ENCODE data around the gene WNT7A. TPM values are rescaled to one million over a fixed set of nuclear protein-coding genes. Genes with fewer than 3 reads are reported as not detected.
A peak's percentile ranks its signal among the peaks of the same experiment; 100 is the strongest.

The WNT7A gene
- total and polyA plus RNA-seq, 4 donors, result 1.7 to 4.8 (median 2.0) TPM

GRCh38 chr3:13815088-13815683 lies 64.7 kb downstream of the WNT7A start:
- ATAC-seq (ENCODE audit: insufficient read depth, low FRiP score), result no peak
- 92 to 94% methylated on average over 3 of the region's 3 CpGs for WGBS, 2 donors
- Histone ChIP-seq H3K9ac (ENCODE audit: insufficient read depth in 1 of 2, low read length in 2 of 2) (no peak overlapping the region), H3K4me1 (ENCODE audit: control insufficient read depth in 5 of 5, insufficient read depth in 5 of 5, low read length in 5 of 5) (no peaks in the 10 kb centered on the region), H3K9me3 (ENCODE audit: control insufficient read depth in 4 of 4, insufficient read depth in 3 of 4, low read length in 3 of 4) (peaks cover 0 to 68% (median 23%) of the 10 kb centered on the region in 4 donors), H3K27me3 (ENCODE audit: control insufficient read depth in 3 of 3, insufficient read depth in 3 of 3, low read length in 2 of 3) (no peaks in the 10 kb centered on the region), H3K4me3 (peak overlapping the region; percentile 9), H3K27ac (ENCODE audit: low read depth in 1 of 2, low read length in 1 of 2) (no peak overlapping the region), H3K36me3 (ENCODE audit: control insufficient read depth in 4 of 4, insufficient read depth in 4 of 4, low read length in 4 of 4) (no peaks in the 10 kb centered on the region)
- no peak for DNase-seq
- no peak for TF ChIP-seq CTCF (IDR thresholded peaks at IDR 0.05; ENCODE audit: control extremely low read depth, extremely low read depth)

GRCh38 chr3:13812034-13812471 lies 67.8 kb downstream of the WNT7A start:
- H3K27me3 ChIP-seq (ENCODE audit: control insufficient read depth in 3 of 3, insufficient read depth in 3 of 3, low read length in 2 of 3), result no peaks in the 10 kb centered on the region
- H3K4me3 ChIP-seq, result no peak overlapping the region
- WGBS, 2 donors, result 62 to 76% methylated on average over 10 to 11 of the region's 11 CpGs
- no peaks in the 10 kb centered on the region for H3K36me3 ChIP-seq (ENCODE audit: control insufficient read depth in 4 of 4, insufficient read depth in 4 of 4, low read length in 4 of 4)
- DNase-seq (peak; percentile 42 to 48 (median 46)), ATAC-seq (ENCODE audit: insufficient read depth, low FRiP score) (no peak)
- no peak for TF ChIP-seq CTCF (IDR thresholded peaks at IDR 0.05; ENCODE audit: control extremely low read depth, extremely low read depth)
- no peaks in the 10 kb centered on the region for H3K4me1 ChIP-seq (ENCODE audit: control insufficient read depth in 5 of 5, insufficient read depth in 5 of 5, low read length in 5 of 5)
- H3K9me3 ChIP-seq (ENCODE audit: control insufficient read depth in 4 of 4, insufficient read depth in 3 of 4, low read length in 3 of 4), result peaks cover 0 to 57% (median 23%) of the 10 kb centered on the region in 4 donors
- no peak overlapping the region for H3K9ac ChIP-seq (ENCODE audit: insufficient read depth in 1 of 2, low read length in 2 of 2)
- no peak overlapping the region for H3K27ac ChIP-seq (ENCODE audit: low read depth in 1 of 2, low read length in 1 of 2)

- Histone ChIP-seq H3K4me1 (ENCODE audit: control insufficient read depth in 5 of 5, insufficient read depth in 5 of 5, low read length in 5 of 5) (no peaks in the 10 kb centered on the region), H3K36me3 (ENCODE audit: control insufficient read depth in 4 of 4, insufficient read depth in 4 of 4, low read length in 4 of 4) (no peaks in the 10 kb centered on the region), H3K9me3 (ENCODE audit: control insufficient read depth in 4 of 4, insufficient read depth in 3 of 4, low read length in 3 of 4) (peaks cover 0 to 53% (median 23%) of the 10 kb centered on the region in 4 donors), H3K27ac (ENCODE audit: low read depth in 1 of 2, low read length in 1 of 2) (no peak overlapping the region), H3K9ac (ENCODE audit: insufficient read depth in 1 of 2, low read length in 2 of 2) (no peak overlapping the region), H3K27me3 (ENCODE audit: control insufficient read depth in 3 of 3, insufficient read depth in 3 of 3, low read length in 2 of 3) (no peaks in the 10 kb centered on the region), H3K4me3 (no peak overlapping the region)
- TF ChIP-seq CTCF (IDR thresholded peaks at IDR 0.05; ENCODE audit: control extremely low read depth, extremely low read depth), result no peak
- ATAC-seq (ENCODE audit: insufficient read depth, low FRiP score) (no peak), DNase-seq (no peak)
- 68 to 77% methylated on average over 8 of the region's 8 CpGs for WGBS, 2 donors
Measured at GRCh38 chr3:13811614-13812013, 68.3 kb downstream of the WNT7A start.

- Histone ChIP-seq H3K36me3 (ENCODE audit: control insufficient read depth in 4 of 4, insufficient read depth in 4 of 4, low read length in 4 of 4) (no peaks in the 10 kb centered on the region), H3K27ac (ENCODE audit: low read depth in 1 of 2, low read length in 1 of 2) (no peak overlapping the region), H3K4me1 (ENCODE audit: control insufficient read depth in 5 of 5, insufficient read depth in 5 of 5, low read length in 5 of 5) (no peaks in the 10 kb centered on the region), H3K4me3 (no peak overlapping the region), H3K9ac (ENCODE audit: insufficient read depth in 1 of 2, low read length in 2 of 2) (no peak overlapping the region), H3K27me3 (ENCODE audit: control insufficient read depth in 3 of 3, insufficient read depth in 3 of 3, low read length in 2 of 3) (no peaks in the 10 kb centered on the region), H3K9me3 (ENCODE audit: control insufficient read depth in 4 of 4, insufficient read depth in 3 of 4, low read length in 3 of 4) (peaks cover 0 to 30% (median 2%) of the 10 kb centered on the region in 4 donors)
- WGBS, 2 donors, result 84 to 85% methylated on average over 8 of the region's 8 CpGs
- DNase-seq (no peak), ATAC-seq (ENCODE audit: insufficient read depth, low FRiP score) (no peak)
- TF ChIP-seq CTCF (IDR thresholded peaks at IDR 0.05; ENCODE audit: control extremely low read depth, extremely low read depth), result no peak
Measured at GRCh38 chr3:13808550-13808949, 71.3 kb downstream of the WNT7A start.
